Naive thymus-derived CD8-positive, alpha-beta T cell (primary cell): ENCODE measurements around the gene GRXCR2. TPM values are rescaled to one million over a fixed set of nuclear protein-coding genes. Genes with fewer than 3 reads are reported as not detected.

Experiments
- ATAC-seq, 2 donors: fragments of 150-1000 bp; cut with Tn5 transposase in 1 of 2; sonication (Bioruptor Pico), chemical (Tn5 transposase) in 1 of 2; 1 replicate in 1 of 2; 2 replicates in 1 of 2; pipeline ENCODE4 v1.10.0; 2021; ENCODE audit warnings: mild to moderate bottlenecking in 2 of 2, moderate library complexity in 2 of 2
- POLR2A ChIA-PET: fragments of 350-600 bp; sonication (Branson Sonifier 250); formaldehyde crosslinking; loops from one replicate; lab custom pipeline; 2021; ENCODE audit warnings: antibody characterized with exemption; lab: Charles Lee
- DNase-seq, 10 donors: peaks; one replicate each; pipeline versions ENCODE4 v3.0.0 to v3.0.0-alpha.2; 2020 to 2022
- H3K27ac Mint-ChIP-seq, 10 donors: one replicate each; pipeline ENCODE4 v1.8.0; 2020 to 2022; ENCODE audit warnings: mild to moderate bottlenecking in 10 of 10, mixed read lengths in 10 of 10, moderate library complexity in 4 of 10, inconsistent platforms in 1 of 10
- H3K27me3 Mint-ChIP-seq, 5 donors: one replicate each; pipeline ENCODE4 v1.8.0; 2021 to 2022; ENCODE audit warnings: mixed read lengths in 5 of 5
- H3K36me3 Mint-ChIP-seq, 3 donors: one replicate each; pipeline ENCODE4 v1.8.0; 2020 to 2022; ENCODE audit warnings: mixed read lengths in 3 of 3, mild to moderate bottlenecking in 2 of 3, inconsistent platforms in 1 of 3
- H3K4me1 Mint-ChIP-seq, 4 donors: one replicate each; pipeline ENCODE4 v1.8.0; 2021 to 2022; ENCODE audit warnings: mixed read lengths in 4 of 4
- H3K4me3 Mint-ChIP-seq, 10 donors: one replicate each; pipeline ENCODE4 v1.8.0; 2020 to 2022; ENCODE audit warnings: mild to moderate bottlenecking in 10 of 10, mixed read lengths in 10 of 10, moderate library complexity in 6 of 10, inconsistent platforms in 1 of 10
- H3K9me3 Mint-ChIP-seq, 9 donors: one replicate each; pipeline ENCODE4 v1.8.0; 2020 to 2022; ENCODE audit warnings: mixed read lengths in 9 of 9, mild to moderate bottlenecking in 3 of 9, inconsistent platforms in 1 of 9, moderate library complexity in 1 of 9
- polyA plus RNA-seq, 3 donors: library from polyadenylated mRNA; unstranded; fragments of 300-500 nt; fragmentation: Illumina TruSeq; gene quantifications; one replicate each; pipeline ENCODE4 v1.2.3, GENCODE V29; 2021
- total RNA-seq, 8 experiments: library from RNA in 2 of 8; stranded (reverse) in 2 of 8; gene quantifications; one replicate each; pipeline ENCODE4 v1.2.3 and lab custom pipeline; 2021 to 2026

Gene GRXCR2, protein sequence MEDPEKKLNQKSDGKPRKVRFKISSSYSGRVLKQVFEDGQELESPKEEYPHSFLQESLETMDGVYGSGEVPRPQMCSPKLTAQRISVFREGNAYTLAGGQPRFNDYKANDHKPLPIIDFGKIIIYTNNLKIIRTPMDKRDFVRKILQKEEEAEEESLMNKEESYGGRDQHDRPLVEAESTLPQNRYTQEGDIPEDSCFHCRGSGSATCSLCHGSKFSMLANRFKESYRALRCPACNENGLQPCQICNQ
- total RNA-seq (not detected), polyA plus RNA-seq (not detected), total RNA-seq (lab: John Stamatoyannopoulos, UW) (0 reads per million in 6 experiments)

DNA sequence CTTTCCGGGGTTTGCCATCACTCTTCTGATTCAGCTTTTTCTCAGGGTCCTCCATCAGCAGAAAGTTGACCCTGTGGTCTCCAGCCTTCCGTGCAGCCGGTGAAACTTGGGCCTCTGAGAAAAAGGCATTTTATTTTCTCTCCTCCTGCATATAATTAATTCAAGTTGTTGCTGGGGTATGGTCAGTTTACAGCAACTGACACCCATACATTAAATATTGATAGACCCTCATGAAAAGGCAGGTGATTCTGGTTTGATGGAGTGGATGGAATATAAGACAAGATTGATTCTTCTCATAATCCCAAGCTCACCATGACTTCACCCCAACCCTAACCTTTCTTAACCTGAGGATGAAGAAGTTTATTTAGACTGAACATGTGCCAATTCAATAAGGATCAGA is at the start of gene GRXCR2:
TSS of gene GRXCR2 (minus strand) at position 101 of the 400 bp plus-strand sequence. CDS start at position 55, 46 bp downstream.
- no peak within 1 kb of the TSS for H3K27ac Mint-ChIP-seq
- POLR2A ChIA-PET = no interaction called here
- peaks cover 7 to 31% (median 12%) of the 10 kb centered on the region in 5 donors for H3K27me3 Mint-ChIP-seq
- no peaks in the 10 kb centered on the region for H3K4me1 Mint-ChIP-seq
- peaks cover 0 to 20% (median 2%) of the 10 kb centered on the region in 9 donors for H3K9me3 Mint-ChIP-seq
- ATAC-seq (no peak), DNase-seq (no peak)
- no peaks in the 10 kb centered on the region for H3K36me3 Mint-ChIP-seq
- H3K4me3 Mint-ChIP-seq = no peak within 1 kb of the TSS

DNA sequence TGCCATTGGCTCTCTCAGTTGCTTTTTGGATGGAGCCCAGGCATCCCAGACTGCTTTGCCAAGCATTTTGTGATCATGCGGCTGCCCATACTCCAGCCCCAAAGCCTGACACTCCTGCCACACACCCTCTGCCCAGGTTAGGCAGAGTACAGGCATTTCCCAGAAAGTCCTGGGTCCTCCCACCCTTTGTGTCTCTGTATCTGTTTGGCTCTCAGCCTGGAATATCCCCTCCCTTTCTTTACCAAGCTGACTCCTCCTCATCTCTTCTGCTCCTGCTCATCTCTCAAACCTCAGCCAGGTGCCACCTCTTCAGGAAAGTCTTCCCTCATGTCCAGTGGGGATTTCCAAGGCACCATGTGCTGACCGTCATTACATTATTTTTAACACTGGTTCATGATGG is 49.2 kb upstream of the GRXCR2 start:
- Mint-ChIP-seq H3K4me3 (no peak overlapping the region), H3K36me3 (no peaks in the 10 kb centered on the region), H3K27ac (no peak overlapping the region), H3K27me3 (peaks cover 0 to 9% (median 0%) of the 10 kb centered on the region in 5 donors), H3K9me3 (peaks cover 0 to 4% (median 0%) of the 10 kb centered on the region in 9 donors), H3K4me1 (peaks cover 0 to 1% (median 0%) of the 10 kb centered on the region in 4 donors)
- POLR2A ChIA-PET = no interaction called here
- ATAC-seq (no peak), DNase-seq (no peak)

DNA sequence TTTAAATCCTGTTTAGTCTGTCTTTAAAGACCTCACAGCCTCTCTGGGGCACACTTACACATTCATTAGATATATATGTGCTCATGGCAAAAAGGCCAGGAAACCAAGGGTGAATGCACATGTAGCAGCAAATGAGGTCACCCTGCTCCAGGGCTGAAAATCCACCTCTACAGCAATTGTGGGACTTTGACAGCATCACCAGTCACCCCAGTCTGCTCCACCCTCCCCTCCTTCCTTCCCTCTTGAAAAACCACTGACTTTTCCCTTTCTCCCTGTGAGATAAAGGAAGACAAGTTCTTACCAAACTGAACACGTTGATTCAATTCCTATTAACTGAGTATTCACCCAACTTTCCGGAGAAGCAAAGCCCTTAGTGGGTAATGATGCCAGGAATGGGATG is 48.4 kb upstream of the GRXCR2 start:
- peaks cover 0 to 4% (median 0%) of the 10 kb centered on the region in 9 donors for H3K9me3 Mint-ChIP-seq
- H3K27me3 Mint-ChIP-seq = peaks cover 0 to 9% (median 0%) of the 10 kb centered on the region in 5 donors
- H3K36me3 Mint-ChIP-seq = no peaks in the 10 kb centered on the region
- POLR2A ChIA-PET = no interaction called here
- DNase-seq (no peak), ATAC-seq (no peak)
- peaks cover 0 to 1% (median 0%) of the 10 kb centered on the region in 4 donors for H3K4me1 Mint-ChIP-seq
- H3K27ac Mint-ChIP-seq = no peak overlapping the region
- H3K4me3 Mint-ChIP-seq = no peak overlapping the region

DNA sequence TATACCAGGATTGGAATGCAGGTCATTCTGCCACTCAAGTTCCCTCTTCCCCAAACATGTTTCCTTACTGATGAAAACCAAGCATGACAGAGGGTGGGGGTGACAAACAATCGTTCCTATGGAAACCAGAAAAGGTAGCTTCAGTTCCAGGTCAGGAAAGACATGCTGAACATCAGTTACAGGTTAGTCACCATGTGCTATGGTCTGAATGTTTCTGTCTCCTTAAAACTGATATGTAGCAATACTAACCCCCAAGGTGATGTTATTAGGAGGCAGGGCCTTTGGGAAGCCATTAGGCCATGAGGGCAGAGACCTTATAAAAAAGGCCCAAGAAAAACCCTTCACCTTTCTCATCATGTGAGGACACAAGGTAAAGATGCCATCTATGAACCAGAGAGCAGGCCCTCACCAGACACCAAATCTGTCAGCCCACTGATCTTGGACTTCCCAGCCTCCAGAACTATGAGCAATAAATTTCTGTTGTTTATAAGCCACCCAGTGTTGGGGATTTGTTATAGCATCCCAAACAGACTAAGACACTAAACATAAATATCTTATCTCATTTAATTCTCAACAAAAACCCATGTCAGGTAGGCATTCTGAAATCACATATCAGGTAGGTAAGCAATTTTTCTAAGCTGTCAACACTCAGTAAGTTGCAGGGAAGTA is 47.9 kb upstream of the GRXCR2 start:
- peaks cover 0 to 3% (median 0%) of the 10 kb centered on the region in 4 donors for H3K4me1 Mint-ChIP-seq
- ATAC-seq (no peak), DNase-seq (no peak)
- H3K27me3 Mint-ChIP-seq = peaks cover 0 to 9% (median 0%) of the 10 kb centered on the region in 5 donors
- H3K4me3 Mint-ChIP-seq = no peak overlapping the region
- no peak overlapping the region for H3K27ac Mint-ChIP-seq
- H3K9me3 Mint-ChIP-seq = peaks cover 0 to 4% (median 0%) of the 10 kb centered on the region in 9 donors
- H3K36me3 Mint-ChIP-seq = no peaks in the 10 kb centered on the region
- POLR2A ChIA-PET = no interaction called here

DNA sequence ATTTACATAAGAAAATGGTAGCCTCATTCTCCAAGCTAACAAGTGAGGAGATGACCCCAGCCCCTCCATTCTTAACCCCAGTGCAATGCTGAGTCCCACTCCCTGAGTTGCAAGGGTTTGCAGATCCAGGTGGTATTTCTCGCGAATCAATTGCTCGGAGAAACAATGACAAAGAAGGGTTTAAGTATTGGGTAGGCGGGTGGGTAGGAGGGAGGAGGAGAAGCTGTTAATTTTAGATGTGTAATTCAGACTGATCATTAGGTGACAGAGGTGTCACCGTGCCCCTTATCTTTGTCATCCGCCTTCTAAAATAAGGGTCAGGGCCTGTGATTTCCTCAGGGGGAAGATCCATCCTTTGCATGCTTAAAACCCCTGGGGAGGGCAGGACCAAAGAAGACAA is 46.6 kb upstream of the GRXCR2 start:
- Mint-ChIP-seq H3K27ac (no peak overlapping the region), H3K27me3 (peaks cover 0 to 9% (median 0%) of the 10 kb centered on the region in 5 donors), H3K4me3 (no peak overlapping the region), H3K4me1 (peaks cover 0 to 3% (median 0%) of the 10 kb centered on the region in 4 donors), H3K36me3 (no peaks in the 10 kb centered on the region), H3K9me3 (peaks cover 0 to 4% (median 0%) of the 10 kb centered on the region in 9 donors)
- DNase-seq (no peak), ATAC-seq (no peak)
- POLR2A ChIA-PET = no interaction called here

DNA sequence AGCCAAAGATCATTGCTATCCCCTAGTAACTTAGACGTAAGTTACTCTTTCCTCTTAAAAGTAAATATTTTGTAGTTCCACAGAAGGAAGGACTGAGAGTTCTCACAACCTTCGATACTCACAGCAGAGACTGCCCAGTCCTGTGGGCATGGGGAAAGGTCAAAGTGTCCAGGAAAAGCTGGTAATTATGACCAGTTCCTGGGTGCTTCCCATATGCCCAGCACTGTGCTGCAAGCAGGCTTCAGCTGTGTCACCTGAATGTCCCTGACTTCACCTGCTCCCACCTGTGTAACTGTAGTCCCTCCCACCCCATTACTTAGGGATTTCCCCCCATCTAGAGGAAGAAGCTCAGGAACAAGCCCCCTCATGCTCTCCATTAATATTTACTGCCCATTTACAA is 45.6 kb upstream of the GRXCR2 start:
- H3K27me3 Mint-ChIP-seq = peaks cover 0 to 9% (median 0%) of the 10 kb centered on the region in 5 donors
- no peak overlapping the region for H3K27ac Mint-ChIP-seq

DNA sequence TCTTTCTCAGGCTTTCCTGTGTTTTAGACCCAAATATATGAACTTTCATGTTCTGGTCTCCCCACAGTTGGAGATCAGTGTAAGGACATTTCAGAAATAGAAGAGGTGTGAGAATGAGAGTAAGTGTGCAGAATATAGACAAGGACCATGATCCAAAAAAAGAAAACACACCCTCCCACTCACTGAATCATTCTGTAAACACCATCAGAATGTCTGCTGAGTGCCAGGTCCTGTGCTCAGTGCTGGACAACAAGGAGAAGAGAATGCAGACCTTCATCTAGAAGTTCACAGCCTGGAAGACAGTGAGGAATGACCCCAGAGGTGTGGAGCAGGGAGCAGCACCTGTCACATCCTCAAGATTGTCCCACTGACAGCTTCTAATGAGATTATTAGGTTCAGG is 44.5 kb upstream of the GRXCR2 start:
- no peak for DNase-seq
- H3K4me3 Mint-ChIP-seq = no peak overlapping the region
- peaks cover 0 to 4% (median 0%) of the 10 kb centered on the region in 9 donors for H3K9me3 Mint-ChIP-seq
- no peaks in the 10 kb centered on the region for H3K36me3 Mint-ChIP-seq
- peaks cover 0 to 3% (median 0%) of the 10 kb centered on the region in 4 donors for H3K4me1 Mint-ChIP-seq
- no peak for ATAC-seq
- H3K27me3 Mint-ChIP-seq = peaks cover 0 to 8% (median 0%) of the 10 kb centered on the region in 5 donors
- no peak overlapping the region for H3K27ac Mint-ChIP-seq
- POLR2A ChIA-PET = no interaction called here

More for the DNA sequence above, 45.6 kb upstream of the GRXCR2 start:
- no peak for ATAC-seq
- H3K4me3 Mint-ChIP-seq = no peak overlapping the region
- peaks cover 0 to 3% (median 0%) of the 10 kb centered on the region in 4 donors for H3K4me1 Mint-ChIP-seq
- POLR2A ChIA-PET = no interaction called here
- no peaks in the 10 kb centered on the region for H3K36me3 Mint-ChIP-seq
- peaks cover 0 to 4% (median 0%) of the 10 kb centered on the region in 9 donors for H3K9me3 Mint-ChIP-seq
- no peak for DNase-seq

DNA sequence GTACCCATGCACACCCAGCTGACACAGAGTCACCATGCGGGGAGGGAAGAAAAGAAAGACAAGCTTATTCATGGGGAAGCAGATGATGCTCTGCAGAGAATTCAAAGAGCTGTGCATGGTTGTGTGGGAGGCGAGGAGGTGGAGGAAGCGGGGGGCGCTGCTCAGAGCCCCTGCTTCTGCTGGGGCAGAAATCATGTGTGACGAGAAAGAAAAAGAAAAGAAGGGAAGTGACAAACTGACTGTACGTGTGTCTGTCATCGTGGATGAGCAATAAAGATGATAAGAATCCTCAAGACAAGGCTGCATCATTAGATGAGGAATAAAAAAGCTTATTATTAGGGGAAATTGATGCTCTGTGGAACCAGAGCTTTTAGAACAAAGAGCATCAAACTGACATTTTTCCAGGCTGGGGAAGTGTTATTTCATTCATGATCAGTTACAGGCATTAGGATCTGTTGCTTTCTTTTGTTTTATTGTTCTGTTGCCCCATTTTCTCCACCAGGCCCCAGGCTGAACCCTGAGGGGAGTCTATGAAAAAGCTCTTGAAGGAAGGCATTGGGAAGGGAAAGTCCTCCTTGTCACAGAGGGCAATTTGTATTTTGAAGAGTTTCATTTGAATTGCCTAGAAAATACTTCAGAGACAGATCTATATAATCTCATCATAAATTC is 43.3 kb upstream of the GRXCR2 start:
- H3K27ac Mint-ChIP-seq = no peak overlapping the region
- H3K4me3 Mint-ChIP-seq = no peak overlapping the region
- H3K36me3 Mint-ChIP-seq = no peaks in the 10 kb centered on the region

DNA sequence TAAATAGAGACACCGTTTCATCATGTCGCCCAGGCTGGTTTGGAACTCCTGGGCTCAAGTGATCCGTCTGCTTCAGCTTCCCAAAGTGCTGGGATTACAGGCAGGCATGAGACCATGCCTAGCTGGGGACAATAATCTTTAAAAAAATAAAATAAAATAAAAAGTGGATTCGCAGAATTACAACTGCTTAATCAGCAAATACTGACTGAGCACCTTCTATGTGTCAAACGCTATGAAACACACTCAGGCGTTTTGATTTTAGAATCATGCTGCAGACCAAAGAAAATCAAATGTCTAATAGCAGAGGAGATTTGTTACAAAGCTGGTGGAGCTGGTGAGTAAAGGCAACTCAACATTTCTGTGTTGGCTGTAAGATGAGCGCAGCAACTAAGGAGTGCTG is 40.9 kb upstream of the GRXCR2 start:
- POLR2A ChIA-PET = no interaction called here
- Mint-ChIP-seq H3K27me3 (peaks cover 0 to 2% (median 0%) of the 10 kb centered on the region in 5 donors), H3K27ac (no peak overlapping the region), H3K36me3 (no peaks in the 10 kb centered on the region), H3K9me3 (peaks cover 0 to 3% (median 0%) of the 10 kb centered on the region in 9 donors), H3K4me1 (peaks cover 0 to 1% (median 0%) of the 10 kb centered on the region in 4 donors), H3K4me3 (no peak overlapping the region)
- DNase-seq = no peak
- ATAC-seq = no peak

More for the DNA sequence above, 43.3 kb upstream of the GRXCR2 start:
- ATAC-seq = no peak
- peaks cover 0 to 1% (median 0%) of the 10 kb centered on the region in 4 donors for H3K4me1 Mint-ChIP-seq
- POLR2A ChIA-PET = no interaction called here
- peaks cover 0 to 5% (median 0%) of the 10 kb centered on the region in 5 donors for H3K27me3 Mint-ChIP-seq
- peaks cover 0 to 4% (median 0%) of the 10 kb centered on the region in 9 donors for H3K9me3 Mint-ChIP-seq
- no peak for DNase-seq

DNA sequence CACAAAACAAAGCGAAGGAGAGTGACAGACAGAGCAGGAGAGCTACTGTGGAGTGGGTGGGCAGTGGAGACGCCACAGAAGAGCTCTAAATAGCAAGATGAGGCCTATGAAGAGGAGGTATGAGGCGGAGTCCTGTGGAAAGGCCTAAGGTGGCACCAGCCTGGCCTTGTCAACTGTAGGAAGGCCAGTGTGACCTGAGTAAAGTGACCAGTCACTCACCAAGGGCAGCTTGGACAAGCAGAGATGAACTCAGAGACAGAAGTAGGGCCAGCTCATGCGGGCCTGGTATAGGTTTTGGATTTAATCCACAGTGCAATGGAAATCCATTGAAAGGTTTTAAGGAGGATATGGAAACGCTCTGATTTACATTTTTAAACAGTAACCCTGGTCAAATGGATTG is 39.8 kb upstream of the GRXCR2 start:
- no peak overlapping the region for H3K27ac Mint-ChIP-seq
- H3K4me3 Mint-ChIP-seq = no peak overlapping the region
- POLR2A ChIA-PET = no interaction called here
- ATAC-seq (no peak), DNase-seq (no peak)
- no peaks in the 10 kb centered on the region for H3K9me3 Mint-ChIP-seq
- peaks cover 0 to 1% (median 0%) of the 10 kb centered on the region in 4 donors for H3K4me1 Mint-ChIP-seq
- H3K36me3 Mint-ChIP-seq = no peaks in the 10 kb centered on the region
- H3K27me3 Mint-ChIP-seq = peaks cover 0 to 1% (median 0%) of the 10 kb centered on the region in 5 donors

DNA sequence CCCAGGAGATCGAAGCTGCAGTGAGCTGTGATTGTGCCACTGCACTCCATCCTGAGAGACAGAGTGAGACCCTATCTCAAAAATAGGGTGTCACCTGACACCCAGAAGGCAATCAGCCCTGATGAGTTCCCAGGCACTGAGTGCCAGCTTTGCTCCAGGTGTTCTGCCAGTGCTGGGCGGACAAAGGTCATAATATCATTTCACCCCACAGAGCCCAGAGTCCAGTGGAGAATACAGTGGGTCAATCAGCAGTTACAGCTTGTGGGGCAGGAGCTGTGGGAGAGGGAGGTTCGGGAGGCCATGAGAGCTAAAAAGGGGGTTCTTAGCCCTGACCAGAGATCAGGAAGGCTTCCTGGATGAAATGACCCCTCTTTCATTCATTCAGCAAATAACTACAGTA is 39.2 kb upstream of the GRXCR2 start:
- ATAC-seq (no peak), DNase-seq (no peak)
- Mint-ChIP-seq H3K9me3 (no peaks in the 10 kb centered on the region), H3K36me3 (no peaks in the 10 kb centered on the region), H3K4me1 (peaks cover 0 to 1% (median 0%) of the 10 kb centered on the region in 4 donors), H3K27me3 (peaks cover 0 to 4% (median 0%) of the 10 kb centered on the region in 5 donors), H3K4me3 (no peak overlapping the region), H3K27ac (no peak overlapping the region)
- POLR2A ChIA-PET = no interaction called here

DNA sequence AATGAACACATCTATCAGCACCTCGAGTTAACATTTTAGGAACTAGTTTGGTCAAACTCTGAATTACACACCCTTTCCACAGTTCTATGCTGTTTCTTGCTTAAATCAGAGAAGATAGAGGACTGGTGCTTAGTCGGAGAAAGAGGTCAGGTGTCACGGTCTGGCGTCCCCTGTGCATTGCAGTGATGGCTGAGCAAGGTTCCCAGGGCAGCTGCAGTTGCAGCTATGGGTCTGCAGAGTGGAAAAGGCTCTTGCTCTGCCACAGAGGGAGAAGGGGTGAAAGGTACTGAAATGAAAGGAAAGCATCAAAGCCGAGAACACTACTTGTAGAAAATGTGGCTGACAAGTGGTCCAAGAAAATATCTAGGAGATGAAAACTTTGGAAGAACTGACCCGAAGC is 38.4 kb upstream of the GRXCR2 start:
- ATAC-seq = no peak
- Mint-ChIP-seq H3K4me1 (peaks cover 0 to 1% (median 0%) of the 10 kb centered on the region in 4 donors), H3K4me3 (no peak overlapping the region), H3K9me3 (no peaks in the 10 kb centered on the region), H3K36me3 (peaks cover 0 to 2% (median 0%) of the 10 kb centered on the region in 3 donors), H3K27ac (no peak overlapping the region), H3K27me3 (peaks cover 0 to 12% (median 0%) of the 10 kb centered on the region in 5 donors)
- DNase-seq = no peak
- POLR2A ChIA-PET = no interaction called here
